A673 (cell line): ENCODE data around the gene CHD5. TPM values are rescaled to one million over a fixed set of nuclear protein-coding genes. Genes with fewer than 3 reads are reported as not detected.

ENCODE experiments used
- BruUV-seq: library from RNA; stranded (reverse); fragments of 400-500 nt; replicated peaks from 2 replicates; lab custom pipeline; 2021; lab: Mats Ljungman, UMichigan
- CTCF ChIA-PET: fragments of 300-600 bp; sonication (Branson Sonifier 250); formaldehyde crosslinking; loops from one replicate; lab custom pipeline; 2022; ENCODE audit warnings: antibody characterized with exemption; lab: Charles Lee
- POLR2A ChIA-PET: fragments of 300-600 bp; sonication (Branson Sonifier 250); formaldehyde crosslinking; loops from one replicate; lab custom pipeline; 2022; ENCODE audit warnings: antibody characterized with exemption; ENCODE audit not compliant: low non-redundant PET; lab: Charles Lee
- DNase-seq: peaks from one replicate; pipeline ENCODE4 v3.0.0-alpha.2; 2015; ENCODE audit warnings: low spot score
- H3K27ac ChIP-seq: fragments of 200-600 bp; sonication (generic); 2 replicates; pipeline ENCODE4 v1.5.1; 2016; ENCODE audit warnings: mixed run types, low read depth, mild to moderate bottlenecking, mixed read lengths, antibody characterized with exemption, low read length; ENCODE audit not compliant: poor library complexity, severe bottlenecking
- H3K27me3 ChIP-seq: fragments of 200-600 bp; sonication (generic); replicated peaks from 2 replicates; pipeline ENCODE4 v1.6.1; 2017; ENCODE audit warnings: mixed run types, low read depth, mild to moderate bottlenecking, mixed read lengths, antibody characterized with exemption, low read length; ENCODE audit not compliant: insufficient read depth, poor library complexity
- H3K36me3 ChIP-seq: fragments of 200-600 bp; sonication (generic); 2 replicates; pipeline ENCODE4 v1.6.1; 2016; ENCODE audit warnings: mixed run types, mild to moderate bottlenecking, mixed read lengths, antibody characterized with exemption, low read length; ENCODE audit not compliant: insufficient read depth, poor library complexity, severe bottlenecking
- H3K4me1 ChIP-seq: fragments of 200-600 bp; sonication (generic); 2 replicates; pipeline ENCODE4 v1.6.1; 2017; ENCODE audit warnings: mixed run types, mild to moderate bottlenecking, mixed read lengths, antibody characterized with exemption, low read length; ENCODE audit not compliant: insufficient read depth, poor library complexity, severe bottlenecking
- H3K4me3 ChIP-seq: fragments of 200-600 bp; sonication (generic); 2 replicates; pipeline ENCODE4 v1.5.1; 2016; ENCODE audit warnings: low read depth, mixed run types, mild to moderate bottlenecking, mixed read lengths, low read length; ENCODE audit not compliant: poor library complexity, severe bottlenecking
- H3K9me3 ChIP-seq: fragments of 200-600 bp; sonication (generic); 2 replicates; pipeline ENCODE4 v1.6.1; 2016; ENCODE audit warnings: mixed run types, low read depth, mild to moderate bottlenecking, mixed read lengths, antibody characterized with exemption, low read length; ENCODE audit not compliant: poor library complexity, severe bottlenecking
- EZH2 ChIP-seq: fragments of 200-600 bp; sonication (generic); IDR thresholded peaks from 2 replicates; pipeline ENCODE4 v1.6.1; 2017; ENCODE audit warnings: borderline replicate concordance, low read depth, mild to moderate bottlenecking, mixed read lengths, antibody characterized with exemption, low read length; ENCODE audit not compliant: poor library complexity, severe bottlenecking
- intact Hi-C: fragments of 100-400 bp; cut with micrococcal nuclease; formaldehyde crosslinking; loops from one replicate; pipeline ENCODE4 v1.10.0; 2022; ENCODE audit not compliant: unreplicated experiment
- total RNA-seq: library from RNA; stranded (reverse); gene quantifications from 2 replicates; pipeline ENCODE4 v1.2.3, GENCODE V29; 2021
- TF ChIP-seq, protein P1 (sequence below): fragments of 300-800, 200-600 bp; sonication (generic); conservative IDR thresholded peaks from 2 replicates; pipeline ENCODE4 v1.5.1; 2017; ENCODE audit warnings: low read depth, mild to moderate bottlenecking, antibody characterized with exemption, low read length, moderate library complexity, mixed read lengths

The CHD5 gene
- total RNA-seq, 1 experiment from 2014 or later, result 0.58 TPM

DNA sequence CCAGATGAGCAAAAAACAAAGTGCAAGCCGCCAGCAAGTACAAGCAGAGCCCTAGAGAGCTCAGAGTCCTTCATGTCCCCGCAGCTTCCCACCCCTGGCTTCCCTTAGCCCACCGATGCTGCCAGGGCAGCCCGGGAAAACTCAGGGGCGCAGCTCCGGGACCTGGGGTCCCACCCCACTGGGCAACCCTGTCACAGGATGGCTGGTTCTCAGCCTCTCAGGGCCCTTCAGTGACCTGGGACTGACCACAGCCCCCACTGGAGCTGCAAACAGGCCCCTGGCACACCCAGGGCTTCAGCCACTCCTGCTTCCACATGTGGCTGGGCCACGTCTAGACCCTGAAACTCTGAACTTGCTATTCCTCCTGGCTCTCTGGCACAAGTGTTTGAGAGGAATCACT lies 49.5 kb downstream of the CHD5 start:
- ChIA-PET POLR2A (no interaction called here), CTCF (interaction anchor here (0.5 kb wide), 1 partner anchor 74 kb away, joined by 3 read pairs; no protein-coding TSS in a partner anchor)
- no peaks in the 10 kb centered on the region for H3K9me3 ChIP-seq
- H3K27me3 ChIP-seq, result no peaks in the 10 kb centered on the region
- no peak overlapping the region for H3K27ac ChIP-seq
- H3K36me3 ChIP-seq, result no peaks in the 10 kb centered on the region
- no TSS peak for BruUV-seq
- no peak overlapping the region for H3K4me3 ChIP-seq
- H3K4me1 ChIP-seq, result peaks cover 5% of the 10 kb centered on the region
- DNase-seq, result no peak
- intact Hi-C loops, result no loop called here
- TF ChIP-seq, protein P1, sequence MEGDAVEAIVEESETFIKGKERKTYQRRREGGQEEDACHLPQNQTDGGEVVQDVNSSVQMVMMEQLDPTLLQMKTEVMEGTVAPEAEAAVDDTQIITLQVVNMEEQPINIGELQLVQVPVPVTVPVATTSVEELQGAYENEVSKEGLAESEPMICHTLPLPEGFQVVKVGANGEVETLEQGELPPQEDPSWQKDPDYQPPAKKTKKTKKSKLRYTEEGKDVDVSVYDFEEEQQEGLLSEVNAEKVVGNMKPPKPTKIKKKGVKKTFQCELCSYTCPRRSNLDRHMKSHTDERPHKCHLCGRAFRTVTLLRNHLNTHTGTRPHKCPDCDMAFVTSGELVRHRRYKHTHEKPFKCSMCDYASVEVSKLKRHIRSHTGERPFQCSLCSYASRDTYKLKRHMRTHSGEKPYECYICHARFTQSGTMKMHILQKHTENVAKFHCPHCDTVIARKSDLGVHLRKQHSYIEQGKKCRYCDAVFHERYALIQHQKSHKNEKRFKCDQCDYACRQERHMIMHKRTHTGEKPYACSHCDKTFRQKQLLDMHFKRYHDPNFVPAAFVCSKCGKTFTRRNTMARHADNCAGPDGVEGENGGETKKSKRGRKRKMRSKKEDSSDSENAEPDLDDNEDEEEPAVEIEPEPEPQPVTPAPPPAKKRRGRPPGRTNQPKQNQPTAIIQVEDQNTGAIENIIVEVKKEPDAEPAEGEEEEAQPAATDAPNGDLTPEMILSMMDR, result no peak
- TF ChIP-seq EZH2, result no peak

DNA sequence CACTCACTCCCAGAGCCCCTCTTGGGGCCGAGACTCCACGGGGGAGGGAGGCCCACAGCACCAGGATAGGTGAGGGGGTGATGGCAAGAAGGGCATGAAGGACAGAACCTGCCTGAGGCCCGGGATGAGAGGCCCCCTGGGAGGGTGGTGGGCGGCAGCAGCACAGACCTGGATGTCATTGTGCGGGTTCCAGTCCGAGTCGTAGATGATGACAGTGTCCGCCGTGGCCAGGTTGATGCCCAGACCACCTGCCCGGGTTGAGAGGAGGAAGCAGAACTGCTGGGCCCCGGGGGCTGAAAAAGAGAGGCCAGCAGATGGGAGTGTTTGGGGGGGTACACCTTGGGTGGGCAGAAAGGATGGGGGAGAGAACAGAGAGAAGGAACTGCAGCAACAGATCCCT lies 50.1 kb downstream of the CHD5 start:
- CTCF ChIA-PET, result interaction anchor here (0.5 kb wide), 1 partner anchor 75 kb away, joined by 3 read pairs; no protein-coding TSS in a partner anchor
- BruUV-seq, result no TSS peak
- TF ChIP-seq, protein P1, result no peak
- TF ChIP-seq EZH2, result no peak
- DNase-seq, result no peak
- intact Hi-C loops, result no loop called here
- no peaks in the 10 kb centered on the region for H3K27me3 ChIP-seq
- no peaks in the 10 kb centered on the region for H3K36me3 ChIP-seq
- no peak overlapping the region for H3K27ac ChIP-seq
- H3K4me3 ChIP-seq, result no peak overlapping the region
- H3K4me1 ChIP-seq, result peaks cover 5% of the 10 kb centered on the region
- H3K9me3 ChIP-seq, result no peaks in the 10 kb centered on the region
- POLR2A ChIA-PET, result no interaction called here

DNA sequence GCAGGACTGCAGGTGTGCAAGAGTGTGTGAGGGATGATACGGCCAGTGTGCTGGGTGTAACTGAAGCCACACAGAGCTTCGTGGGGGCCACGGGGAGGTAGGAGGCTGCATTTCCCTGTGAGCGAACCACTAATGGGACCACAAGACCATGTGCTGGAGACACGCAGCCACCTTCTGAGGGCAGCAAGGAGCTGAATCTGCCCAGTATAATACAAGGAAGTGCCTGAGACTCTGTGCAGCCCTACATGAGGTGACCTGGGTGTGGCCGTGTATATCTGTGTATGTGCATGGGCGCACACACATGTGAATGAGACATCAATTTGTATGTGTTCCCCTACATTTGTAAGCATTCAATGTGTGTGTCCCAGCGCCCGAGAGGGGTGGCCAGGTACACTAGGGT lies 50.8 kb downstream of the CHD5 start:
- CTCF ChIA-PET, result no interaction called here
- BruUV-seq, result no TSS peak
- H3K27ac ChIP-seq, result no peak overlapping the region

More for the DNA sequence above, 50.8 kb downstream of the CHD5 start:
- intact Hi-C loops, result no loop called here
- POLR2A ChIA-PET, result no interaction called here
- H3K9me3 ChIP-seq, result no peaks in the 10 kb centered on the region
- no peak for DNase-seq
- no peak overlapping the region for H3K4me3 ChIP-seq
- no peaks in the 10 kb centered on the region for H3K27me3 ChIP-seq
- H3K36me3 ChIP-seq, result no peaks in the 10 kb centered on the region
- TF ChIP-seq, protein P1, result no peak
- no peak for TF ChIP-seq EZH2
- peaks cover 5% of the 10 kb centered on the region for H3K4me1 ChIP-seq
